ENCODE measurements around the gene OLA1.

DNA sequence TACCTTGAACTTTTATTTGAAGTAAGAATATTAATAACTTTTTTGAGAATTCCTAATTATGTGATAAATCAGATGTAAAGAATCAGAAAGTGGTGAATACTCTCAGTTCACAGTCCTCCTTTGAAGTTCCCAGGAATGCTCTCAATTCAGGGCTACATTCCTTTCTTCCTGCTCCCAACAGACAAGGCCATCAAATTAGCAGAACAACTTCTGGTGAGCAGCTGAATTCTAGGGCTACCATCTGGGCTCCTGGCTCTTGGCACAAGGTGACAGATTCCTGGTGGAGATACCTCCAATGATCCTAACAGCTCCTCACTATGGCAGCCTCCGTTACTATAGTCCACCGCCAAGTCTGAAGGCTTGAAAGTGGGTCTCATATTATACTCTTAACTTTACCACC is 37.8 kb upstream of the OLA1 start:
- TF ChIP-seq, protein P1, sequence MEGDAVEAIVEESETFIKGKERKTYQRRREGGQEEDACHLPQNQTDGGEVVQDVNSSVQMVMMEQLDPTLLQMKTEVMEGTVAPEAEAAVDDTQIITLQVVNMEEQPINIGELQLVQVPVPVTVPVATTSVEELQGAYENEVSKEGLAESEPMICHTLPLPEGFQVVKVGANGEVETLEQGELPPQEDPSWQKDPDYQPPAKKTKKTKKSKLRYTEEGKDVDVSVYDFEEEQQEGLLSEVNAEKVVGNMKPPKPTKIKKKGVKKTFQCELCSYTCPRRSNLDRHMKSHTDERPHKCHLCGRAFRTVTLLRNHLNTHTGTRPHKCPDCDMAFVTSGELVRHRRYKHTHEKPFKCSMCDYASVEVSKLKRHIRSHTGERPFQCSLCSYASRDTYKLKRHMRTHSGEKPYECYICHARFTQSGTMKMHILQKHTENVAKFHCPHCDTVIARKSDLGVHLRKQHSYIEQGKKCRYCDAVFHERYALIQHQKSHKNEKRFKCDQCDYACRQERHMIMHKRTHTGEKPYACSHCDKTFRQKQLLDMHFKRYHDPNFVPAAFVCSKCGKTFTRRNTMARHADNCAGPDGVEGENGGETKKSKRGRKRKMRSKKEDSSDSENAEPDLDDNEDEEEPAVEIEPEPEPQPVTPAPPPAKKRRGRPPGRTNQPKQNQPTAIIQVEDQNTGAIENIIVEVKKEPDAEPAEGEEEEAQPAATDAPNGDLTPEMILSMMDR (IDR thresholded peaks at IDR 0.05) = no peak
- TF ChIP-seq CBFB (CRISPR knock-in tag; IDR thresholded peaks at IDR 0.05; ENCODE audit: low read depth) (no peak), NFE2L1 (CRISPR knock-in tag; IDR thresholded peaks at IDR 0.05) (no peak), ELF4 (CRISPR knock-in tag; IDR thresholded peaks at IDR 0.05; ENCODE audit: low read depth) (no peak), JUN (CRISPR knock-in tag; IDR thresholded peaks at IDR 0.05) (no peak), ZNF138 (CRISPR knock-in tag; conservative IDR thresholded peaks at IDR 0.05) (no peak)
- TF ChIP-seq, protein P2, sequence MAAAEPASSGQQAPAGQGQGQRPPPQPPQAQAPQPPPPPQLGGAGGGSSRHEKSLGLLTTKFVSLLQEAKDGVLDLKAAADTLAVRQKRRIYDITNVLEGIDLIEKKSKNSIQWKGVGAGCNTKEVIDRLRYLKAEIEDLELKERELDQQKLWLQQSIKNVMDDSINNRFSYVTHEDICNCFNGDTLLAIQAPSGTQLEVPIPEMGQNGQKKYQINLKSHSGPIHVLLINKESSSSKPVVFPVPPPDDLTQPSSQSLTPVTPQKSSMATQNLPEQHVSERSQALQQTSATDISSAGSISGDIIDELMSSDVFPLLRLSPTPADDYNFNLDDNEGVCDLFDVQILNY (CRISPR knock-in tag; IDR thresholded peaks at IDR 0.05) = no peak
- TF ChIP-seq, protein P3, sequence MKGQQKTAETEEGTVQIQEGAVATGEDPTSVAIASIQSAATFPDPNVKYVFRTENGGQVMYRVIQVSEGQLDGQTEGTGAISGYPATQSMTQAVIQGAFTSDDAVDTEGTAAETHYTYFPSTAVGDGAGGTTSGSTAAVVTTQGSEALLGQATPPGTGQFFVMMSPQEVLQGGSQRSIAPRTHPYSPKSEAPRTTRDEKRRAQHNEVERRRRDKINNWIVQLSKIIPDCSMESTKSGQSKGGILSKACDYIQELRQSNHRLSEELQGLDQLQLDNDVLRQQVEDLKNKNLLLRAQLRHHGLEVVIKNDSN (CRISPR knock-in tag; IDR thresholded peaks at IDR 0.05) = no peak
- TF ChIP-seq, protein P4, sequence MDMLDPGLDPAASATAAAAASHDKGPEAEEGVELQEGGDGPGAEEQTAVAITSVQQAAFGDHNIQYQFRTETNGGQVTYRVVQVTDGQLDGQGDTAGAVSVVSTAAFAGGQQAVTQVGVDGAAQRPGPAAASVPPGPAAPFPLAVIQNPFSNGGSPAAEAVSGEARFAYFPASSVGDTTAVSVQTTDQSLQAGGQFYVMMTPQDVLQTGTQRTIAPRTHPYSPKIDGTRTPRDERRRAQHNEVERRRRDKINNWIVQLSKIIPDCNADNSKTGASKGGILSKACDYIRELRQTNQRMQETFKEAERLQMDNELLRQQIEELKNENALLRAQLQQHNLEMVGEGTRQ (CRISPR knock-in tag; IDR thresholded peaks at IDR 0.05) = no peak
- TF ChIP-seq, protein P5, sequence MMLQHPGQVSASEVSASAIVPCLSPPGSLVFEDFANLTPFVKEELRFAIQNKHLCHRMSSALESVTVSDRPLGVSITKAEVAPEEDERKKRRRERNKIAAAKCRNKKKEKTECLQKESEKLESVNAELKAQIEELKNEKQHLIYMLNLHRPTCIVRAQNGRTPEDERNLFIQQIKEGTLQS (CRISPR knock-in tag; conservative IDR thresholded peaks at IDR 0.05) = no peak

Data from WTC11 (cell line).